Keratinocyte (primary cell): Measurements from ENCODE around the gene ANKS1B. TPM values are rescaled to one million over a fixed set of nuclear protein-coding genes. Genes with fewer than 3 reads are reported as not detected.

Experiments
- DNase-seq: peaks from one replicate; pipeline ENCODE4 v3.0.0-alpha.2; 2011; ENCODE audit warnings: low read depth, missing footprints, low spot score
- FAIRE-seq: peaks from 2 replicates; lab custom pipeline; 2011; peaks lifted over from hg19 to GRCh38; lab: Jason Lieb, UNC
- H2AFZ ChIP-seq: 2 replicates; pipeline ENCODE4 v1.6.0; 2012; ENCODE audit warnings: low read length, control low read depth, inconsistent platforms; ENCODE audit not compliant: control insufficient read depth
- H3K27ac ChIP-seq: 2 replicates; pipeline ENCODE4 v1.5.1; 2011; ENCODE audit warnings: low read length; ENCODE audit not compliant: control insufficient read depth, insufficient read depth
- H3K27me3 ChIP-seq: 3 replicates; pipeline ENCODE4 v1.6.0; 2011; ENCODE audit warnings: low read length; ENCODE audit not compliant: control insufficient read depth, insufficient read depth; ENCODE audit errors: extremely low read depth
- H3K36me3 ChIP-seq, 2 experiments: 2 replicates in 1 of 2; 3 replicates in 1 of 2; pipeline ENCODE4 v1.5.1; 2011; ENCODE audit warnings: low read length in 2 of 2, mild to moderate bottlenecking in 1 of 2; ENCODE audit not compliant: control insufficient read depth in 2 of 2, insufficient read depth in 2 of 2; ENCODE audit errors: extremely low read depth in 1 of 2
- H3K4me1 ChIP-seq: 3 replicates; pipeline ENCODE4 v1.5.1; 2011; ENCODE audit warnings: low read length; ENCODE audit not compliant: control insufficient read depth, insufficient read depth; ENCODE audit errors: extremely low read depth
- H3K4me2 ChIP-seq: 3 replicates; pipeline ENCODE4 v1.6.0; 2011; ENCODE audit warnings: low read depth, low read length; ENCODE audit not compliant: control insufficient read depth, insufficient read depth; ENCODE audit errors: extremely low read depth
- H3K4me3 ChIP-seq, 3 experiments: fragments of 200-600 bp in 1 of 3; sonication (generic) in 1 of 3; 2 replicates in 2 of 3; 3 replicates in 1 of 3; pipeline ENCODE4 v1.5.1; 2011 to 2016; ENCODE audit warnings: low read length in 3 of 3, mild to moderate bottlenecking in 3 of 3, control low read depth in 2 of 3, inconsistent platforms in 1 of 3, low read depth in 1 of 3, mixed read lengths in 1 of 3, mixed run types in 1 of 3, moderate library complexity in 1 of 3; ENCODE audit not compliant: control insufficient read depth in 2 of 3, insufficient read depth in 2 of 3; ENCODE audit errors: extremely low read depth in 1 of 3
- H3K79me2 ChIP-seq: 2 replicates; pipeline ENCODE4 v1.6.0; 2012; ENCODE audit warnings: low read length; ENCODE audit not compliant: control insufficient read depth, insufficient read depth
- H3K9ac ChIP-seq: 3 replicates; pipeline ENCODE4 v1.6.0; 2011; ENCODE audit warnings: low read length; ENCODE audit not compliant: control insufficient read depth, insufficient read depth; ENCODE audit errors: extremely low read depth
- H3K9me1 ChIP-seq: 3 replicates; pipeline ENCODE4 v1.6.0; 2011; ENCODE audit warnings: low read length; ENCODE audit not compliant: control insufficient read depth, insufficient read depth; ENCODE audit errors: extremely low read depth
- H3K9me3 ChIP-seq: 2 replicates; pipeline ENCODE4 v1.5.1; 2012; ENCODE audit warnings: low read depth, low read length; ENCODE audit not compliant: control insufficient read depth
- H4K20me1 ChIP-seq: 3 replicates; pipeline ENCODE4 v1.6.0; 2011; ENCODE audit warnings: low read length; ENCODE audit not compliant: control insufficient read depth, insufficient read depth; ENCODE audit errors: extremely low read depth
- EZH2 ChIP-seq: IDR thresholded peaks from one replicate; pipeline ENCODE4 v1.6.1; 2012; ENCODE audit warnings: inconsistent platforms, mild to moderate bottlenecking, low read length, moderate library complexity
- dilution Hi-C: fragments of 300-500 bp; cut with MboI; formaldehyde crosslinking; loops from one replicate; pipeline ENCODE4 v1.7.0; 2020; ENCODE audit warnings: low sequenced_read_pairs; ENCODE audit not compliant: extremely low pct_ligation_motif_present
- polyA plus RNA-seq, 5 experiments: library from polyadenylated mRNA; depleted of rRNA in 3 of 5; stranded (reverse) in 3 of 5; stranded (forward) in 1 of 5; unstranded in 1 of 5; fragments of >200 nt; gene quantifications; 1 replicate in 1 of 5; 2 replicates in 3 of 5; 3 replicates in 1 of 5; pipeline versions ENCODE4 v1.2.1 to v1.2.3, GENCODE V29; 2011 to 2012; ENCODE audit warnings: missing spikeins in 2 of 5, low read depth in 1 of 5, low replicate concordance in 1 of 5
- TF ChIP-seq, protein P1 (sequence below), 3 experiments: IDR thresholded peaks in 1 of 3; conservative IDR thresholded peaks in 1 of 3; optimal IDR thresholded peaks in 1 of 3; 2 replicates in 2 of 3; 3 replicates in 1 of 3; pipeline versions ENCODE3 to v1.5.1; 2011; ENCODE audit warnings: low read length in 3 of 3, mild to moderate bottlenecking in 3 of 3, moderate library complexity in 2 of 3, control low read depth in 1 of 3, inconsistent platforms in 1 of 3; ENCODE audit not compliant: insufficient read depth in 2 of 3; ENCODE audit errors: extremely low read depth in 1 of 3

Gene ANKS1B
- polyA plus RNA-seq, 1 donor (not counting 4 experiments of a cell fraction or from before 2014, with no cell fraction given): not detected

GRCh38 chr12:99059824-99060511 lies 924.8 kb downstream of the ANKS1B start:
- no peaks in the 10 kb centered on the region for H3K9me3 ChIP-seq
- H3K36me3 ChIP-seq: no peaks in the 10 kb centered on the region
- DNase-seq (no peak), FAIRE-seq (no peak)
- no peak overlapping the region for H2AFZ ChIP-seq
- no peaks in the 10 kb centered on the region for H3K79me2 ChIP-seq
- dilution Hi-C loops: no loop called here
- H3K9me1 ChIP-seq: no peaks in the 10 kb centered on the region
- H3K4me3 ChIP-seq: no peak overlapping the region
- no peak for TF ChIP-seq EZH2
- TF ChIP-seq, protein P1, sequence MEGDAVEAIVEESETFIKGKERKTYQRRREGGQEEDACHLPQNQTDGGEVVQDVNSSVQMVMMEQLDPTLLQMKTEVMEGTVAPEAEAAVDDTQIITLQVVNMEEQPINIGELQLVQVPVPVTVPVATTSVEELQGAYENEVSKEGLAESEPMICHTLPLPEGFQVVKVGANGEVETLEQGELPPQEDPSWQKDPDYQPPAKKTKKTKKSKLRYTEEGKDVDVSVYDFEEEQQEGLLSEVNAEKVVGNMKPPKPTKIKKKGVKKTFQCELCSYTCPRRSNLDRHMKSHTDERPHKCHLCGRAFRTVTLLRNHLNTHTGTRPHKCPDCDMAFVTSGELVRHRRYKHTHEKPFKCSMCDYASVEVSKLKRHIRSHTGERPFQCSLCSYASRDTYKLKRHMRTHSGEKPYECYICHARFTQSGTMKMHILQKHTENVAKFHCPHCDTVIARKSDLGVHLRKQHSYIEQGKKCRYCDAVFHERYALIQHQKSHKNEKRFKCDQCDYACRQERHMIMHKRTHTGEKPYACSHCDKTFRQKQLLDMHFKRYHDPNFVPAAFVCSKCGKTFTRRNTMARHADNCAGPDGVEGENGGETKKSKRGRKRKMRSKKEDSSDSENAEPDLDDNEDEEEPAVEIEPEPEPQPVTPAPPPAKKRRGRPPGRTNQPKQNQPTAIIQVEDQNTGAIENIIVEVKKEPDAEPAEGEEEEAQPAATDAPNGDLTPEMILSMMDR (optimal IDR thresholded peaks at IDR 0.05 in 1 of 3, IDR thresholded peaks at IDR 0.05 in 1 of 3, conservative IDR thresholded peaks at IDR 0.05 in 1 of 3; ENCODE audit: extremely low read depth in 1 of 3, insufficient read depth in 2 of 3, low read length in 3 of 3): no peak
- no peaks in the 10 kb centered on the region for H3K4me1 ChIP-seq
- H3K9ac ChIP-seq: no peak overlapping the region
- no peak overlapping the region for H3K27ac ChIP-seq
- no peaks in the 10 kb centered on the region for H3K27me3 ChIP-seq
- H4K20me1 ChIP-seq: no peaks in the 10 kb centered on the region
- H3K4me2 ChIP-seq: no peak overlapping the region

GRCh38 chr12:99057670-99058069 lies 927.1 kb downstream of the ANKS1B start:
- TF ChIP-seq, protein P1 (optimal IDR thresholded peaks at IDR 0.05 in 1 of 3, IDR thresholded peaks at IDR 0.05 in 1 of 3, conservative IDR thresholded peaks at IDR 0.05 in 1 of 3; ENCODE audit: extremely low read depth in 1 of 3, insufficient read depth in 2 of 3, low read length in 3 of 3): no peak
- TF ChIP-seq EZH2: no peak
- Histone ChIP-seq H3K4me3 (no peak overlapping the region), H2AFZ (no peak overlapping the region), H3K9me1 (no peaks in the 10 kb centered on the region), H3K27me3 (no peaks in the 10 kb centered on the region), H3K79me2 (no peaks in the 10 kb centered on the region), H3K9ac (no peak overlapping the region), H3K27ac (no peak overlapping the region), H4K20me1 (no peaks in the 10 kb centered on the region), H3K4me1 (no peaks in the 10 kb centered on the region), H3K36me3 (no peaks in the 10 kb centered on the region), H3K4me2 (no peak overlapping the region), H3K9me3 (no peaks in the 10 kb centered on the region)
- no peak for FAIRE-seq
- dilution Hi-C loops: no loop called here
- no peak for DNase-seq
